ENCODE measurements around the gene FERMT2.

Gene FERMT2

DNA sequence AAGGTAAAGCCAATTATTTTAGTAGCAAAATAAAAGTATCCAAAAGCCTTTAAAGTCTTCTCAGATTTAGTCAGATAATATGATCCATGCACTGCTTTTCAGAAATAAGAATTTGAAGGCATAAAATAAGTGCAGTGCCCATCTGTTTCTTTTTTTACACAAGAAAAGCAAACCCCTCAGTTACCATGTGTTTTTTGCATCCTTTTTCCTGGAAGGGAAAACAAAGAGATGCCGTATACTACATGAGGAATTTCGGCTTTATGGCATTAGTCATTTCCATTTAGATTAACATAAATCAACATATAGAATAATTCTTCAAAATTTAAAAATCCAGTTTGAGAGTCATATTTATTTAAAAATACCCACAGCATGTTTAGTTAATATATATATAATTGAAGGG is 89.4 kb downstream of the FERMT2 start:
- DNase-seq = no peak

DNA sequence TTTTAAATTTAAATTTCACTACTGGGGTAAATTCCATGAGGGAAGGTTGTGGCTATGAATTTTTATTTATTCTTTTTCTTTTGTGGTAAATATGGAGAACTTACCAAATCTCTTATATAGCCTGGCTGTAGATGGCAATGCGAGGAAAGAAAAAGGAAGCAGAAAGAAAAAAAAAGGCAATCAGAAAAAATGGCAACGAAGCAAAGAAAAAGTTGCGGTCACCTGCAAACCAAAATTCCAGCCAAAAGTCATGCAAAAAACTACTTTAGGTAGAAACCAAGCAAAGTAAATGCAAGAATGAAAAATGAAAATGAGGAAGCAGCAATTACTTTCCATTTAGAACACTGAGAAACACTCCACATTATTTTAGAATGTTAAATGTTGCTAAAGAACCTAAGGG is 89.9 kb downstream of the FERMT2 start:
- no peak for DNase-seq

DNA sequence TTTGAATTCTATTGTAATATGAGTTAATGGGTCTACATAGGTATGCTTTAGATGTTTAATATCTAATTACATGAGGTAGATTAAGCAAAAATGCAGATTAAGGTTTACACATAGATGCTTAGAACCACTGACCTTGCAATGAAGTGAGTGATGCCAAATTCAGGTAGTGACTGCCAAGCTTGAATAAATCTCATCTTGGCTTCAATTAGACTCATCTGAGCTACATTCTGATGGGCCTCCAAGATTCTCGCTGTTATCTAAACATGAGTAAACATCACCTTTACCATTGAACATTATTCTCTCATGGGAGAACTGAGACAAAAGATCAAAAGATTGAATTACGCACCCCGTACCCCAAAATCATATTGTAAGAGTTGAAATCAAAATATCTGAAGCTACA is 90.6 kb downstream of the FERMT2 start:
- no peak for DNase-seq

DNA sequence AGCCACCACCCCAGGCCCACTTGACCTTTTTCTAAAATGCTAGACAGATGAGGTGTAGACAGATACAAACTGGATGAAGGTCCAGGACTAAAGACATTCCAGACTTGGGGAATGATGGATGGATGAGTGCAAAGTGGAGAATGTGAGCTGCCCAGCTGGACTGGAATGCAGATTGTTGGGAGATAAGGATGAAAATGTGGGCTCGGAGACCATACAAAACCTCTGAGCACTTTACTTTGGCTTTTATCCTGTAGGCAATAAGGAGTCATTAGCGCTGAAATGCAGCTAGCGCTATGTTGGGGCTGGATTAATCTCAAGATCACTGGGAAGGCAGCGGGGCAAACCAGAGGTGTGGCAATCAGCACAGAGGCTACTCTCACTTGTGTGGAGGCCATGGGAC is 94.7 kb downstream of the FERMT2 start:
- DNase-seq = no peak

DNA sequence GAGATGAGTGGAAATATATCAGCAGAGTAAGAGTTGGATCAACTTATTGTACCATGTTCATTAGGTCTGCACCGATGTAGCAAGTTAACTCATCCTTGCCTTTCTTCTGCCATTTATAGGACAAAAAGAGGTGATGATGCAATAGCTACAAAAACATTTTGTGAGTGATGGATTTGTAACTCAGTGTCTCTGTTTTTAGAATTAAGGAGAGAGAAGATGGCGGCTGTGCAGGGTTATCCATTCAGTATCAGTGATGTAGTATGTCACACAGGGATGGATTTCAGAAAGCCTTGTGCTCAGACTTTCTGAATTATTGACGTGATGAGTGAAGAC is 97.4 kb downstream of the FERMT2 start:
- no peak for DNase-seq

DNA sequence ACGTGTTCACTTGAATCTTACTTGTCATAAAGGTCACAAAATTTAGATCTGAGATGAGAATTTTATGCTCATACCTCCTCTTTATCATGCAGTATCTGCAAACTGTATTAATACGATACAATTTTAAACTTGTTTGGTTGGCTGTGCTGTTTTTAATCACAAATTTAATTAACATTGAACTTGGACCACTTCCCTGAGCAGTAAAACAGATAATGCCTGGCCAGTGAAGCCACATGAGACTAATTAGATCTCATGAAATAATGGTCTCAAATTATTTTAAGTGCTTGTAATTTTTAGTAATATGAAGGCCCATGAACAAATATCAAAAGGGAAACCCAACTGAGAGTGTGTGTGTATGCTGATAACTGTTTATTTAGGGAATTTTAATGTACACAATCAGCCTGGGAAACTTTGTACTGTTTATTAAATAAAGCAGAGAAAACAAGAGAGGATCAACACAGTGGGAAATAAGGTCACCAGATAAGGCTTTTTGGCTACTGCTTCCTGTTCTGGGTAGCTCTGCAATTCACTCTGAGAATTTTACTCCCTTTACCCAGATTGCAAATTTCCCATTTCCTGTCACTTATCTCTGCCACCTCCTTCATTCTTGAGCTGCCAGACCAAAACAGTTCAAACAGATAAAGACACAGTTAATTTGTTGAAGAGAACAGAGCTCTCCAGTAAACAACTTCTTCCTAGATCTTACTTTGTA is 97.9 kb downstream of the FERMT2 start:
- DNase-seq = no peak

DNA sequence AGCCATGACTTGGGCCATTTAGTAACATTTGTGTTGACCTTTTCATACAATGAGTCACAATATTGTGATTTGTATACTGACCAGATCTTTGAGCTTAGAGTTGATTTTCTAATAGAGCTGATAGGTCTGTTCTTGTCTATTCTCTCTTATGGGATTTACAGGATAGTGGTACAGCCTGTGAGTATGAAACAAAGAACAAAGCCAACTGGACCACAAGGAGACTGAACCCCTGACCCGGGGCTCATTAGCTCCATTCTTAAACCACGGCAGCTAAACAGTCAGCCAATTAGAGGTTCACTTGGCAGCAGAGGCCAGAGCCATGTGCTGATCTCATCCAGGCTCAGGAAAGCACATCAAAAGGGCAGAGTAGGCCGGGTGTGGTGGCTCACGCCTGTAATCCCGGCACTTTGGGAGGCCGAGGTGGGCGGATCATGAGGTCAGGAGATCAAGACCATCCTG is 100.4 kb downstream of the FERMT2 start:
- DNase-seq = no peak

DNA sequence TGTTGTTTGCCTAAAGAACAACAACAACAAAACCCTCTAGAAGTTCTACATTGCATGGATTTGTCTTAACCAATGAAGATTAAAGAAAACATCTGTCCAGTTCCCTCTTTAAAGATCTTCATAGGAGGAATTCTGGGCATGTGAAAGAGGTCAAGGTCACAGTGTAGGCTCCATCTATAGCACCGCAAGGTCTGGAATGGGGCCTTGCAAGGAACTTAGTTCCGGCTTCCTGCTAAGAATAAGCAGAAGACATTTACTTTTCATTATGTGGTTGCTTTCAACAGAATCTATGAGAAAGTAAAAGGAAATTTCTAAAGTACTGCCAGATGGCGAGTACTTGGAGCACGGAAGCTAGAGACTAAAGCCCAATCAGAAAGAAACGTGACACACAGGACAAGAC is 102.2 kb downstream of the FERMT2 start:
- DNase-seq = no peak

DNA sequence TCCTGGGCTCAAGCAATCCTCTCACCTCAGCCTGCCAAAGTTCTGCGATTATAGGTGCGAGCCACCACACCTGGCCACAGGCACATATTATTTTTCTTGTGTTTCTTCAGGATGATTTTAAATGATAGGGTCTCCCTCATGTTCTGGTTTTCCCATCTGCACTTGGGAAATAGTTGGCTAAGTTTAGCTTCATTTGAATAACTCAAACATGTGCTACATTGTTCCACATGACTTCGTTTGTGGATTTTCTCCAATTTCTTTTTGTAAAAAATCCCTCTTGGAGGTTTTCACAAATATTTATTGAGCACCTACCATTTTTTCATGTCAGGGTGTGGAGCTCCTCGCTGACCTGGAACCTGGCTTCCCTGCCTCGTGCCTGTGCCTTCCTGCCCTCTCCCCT is 104.3 kb downstream of the FERMT2 start:
- no peak for DNase-seq

DNA sequence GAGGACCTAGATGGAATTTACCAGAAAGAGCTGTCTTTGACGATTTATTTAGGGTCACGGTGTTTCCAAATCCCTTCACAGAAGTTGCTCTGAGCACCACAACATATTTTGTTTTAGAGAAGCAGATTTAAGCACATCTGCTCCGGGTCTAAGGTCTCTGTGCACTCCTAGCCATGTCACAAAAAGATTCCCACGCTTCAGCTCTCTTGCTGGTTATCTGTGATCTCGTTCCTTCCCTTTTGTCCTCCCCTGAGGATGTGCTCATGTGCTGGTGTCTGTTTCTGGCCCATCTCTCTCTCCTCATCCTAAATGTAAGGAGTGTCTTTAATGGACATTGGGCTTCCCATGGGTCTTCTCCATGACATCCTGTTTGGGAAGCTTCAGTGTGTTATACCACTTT is 105.8 kb downstream of the FERMT2 start:
- no peak for DNase-seq

DNA sequence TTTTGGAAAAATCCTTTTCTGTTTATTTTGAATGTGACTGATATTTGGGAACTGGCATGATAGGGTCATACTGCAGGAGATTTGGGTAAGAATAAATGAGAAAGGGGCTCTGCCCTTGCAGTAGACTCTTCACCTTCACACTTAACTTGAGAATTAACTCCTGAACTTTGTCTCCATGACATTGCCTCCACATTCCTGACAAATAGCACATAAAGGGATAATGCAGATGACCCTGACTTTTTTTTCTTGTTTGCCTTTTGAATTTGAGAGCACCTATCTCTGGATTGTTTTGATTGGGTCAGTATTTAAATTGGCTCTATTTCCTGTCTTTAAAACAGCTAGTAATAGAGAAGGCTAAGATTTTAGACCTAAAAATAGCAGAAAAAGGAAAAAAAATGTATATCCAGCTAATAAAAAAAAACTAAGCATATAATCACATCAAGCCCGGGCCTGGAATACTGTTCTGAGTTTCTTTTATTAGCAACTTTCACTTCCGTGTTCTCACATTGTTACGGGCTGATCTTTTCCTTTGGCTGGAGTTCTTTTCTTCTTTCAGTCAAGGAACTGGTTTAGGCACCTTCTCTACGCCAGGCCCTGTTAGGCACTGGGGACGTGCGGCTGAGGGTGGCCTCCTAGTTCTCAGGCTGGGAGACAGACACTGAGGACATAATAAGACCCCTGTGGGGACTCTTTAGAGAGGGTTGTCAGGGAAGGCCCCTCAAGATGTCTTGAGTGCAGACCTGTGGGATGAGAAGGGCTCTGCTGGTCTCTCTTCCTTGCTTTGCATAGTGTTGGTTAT is 106.4 kb downstream of the FERMT2 start:
- no peak for DNase-seq

DNA sequence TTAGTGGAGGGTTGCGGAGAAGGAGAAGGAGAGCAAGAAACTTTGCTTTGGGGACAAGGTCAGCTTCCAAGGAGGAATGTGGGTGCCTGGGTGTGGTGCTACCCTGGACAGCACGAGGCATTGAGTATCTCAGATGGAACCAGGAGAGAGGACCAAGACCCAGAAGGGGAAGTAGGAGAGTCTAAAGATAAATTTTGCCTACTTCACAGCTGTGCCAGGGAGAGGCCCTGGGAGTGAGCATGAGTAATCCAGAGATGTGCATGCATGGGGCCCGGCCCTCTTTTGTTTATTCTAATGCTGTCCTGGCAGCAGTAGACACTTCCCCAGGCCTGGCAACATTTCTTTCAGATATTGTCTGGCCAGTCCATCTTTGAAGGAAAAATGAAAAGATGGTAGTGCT is 110.0 kb downstream of the FERMT2 start:
- DNase-seq = no peak

DNA sequence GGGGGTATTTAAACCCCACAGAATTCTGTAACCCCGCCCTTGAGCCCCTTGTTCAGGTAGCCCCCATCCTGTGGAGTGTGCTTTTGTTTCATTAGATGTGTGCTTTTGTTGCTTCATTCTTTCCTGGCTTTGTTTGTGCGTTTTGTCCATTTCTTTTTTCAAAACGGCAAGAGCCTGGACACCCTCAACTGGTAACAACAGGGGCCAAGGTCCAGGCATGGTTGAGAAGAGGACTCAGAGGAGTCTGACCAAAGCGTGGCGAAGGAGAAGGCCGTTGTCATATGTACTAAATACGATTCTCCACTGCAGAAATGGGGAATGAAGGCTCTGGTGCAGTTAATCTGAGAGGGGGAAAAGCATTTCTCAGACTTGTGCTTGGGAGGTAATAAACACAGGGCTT is 113.4 kb downstream of the FERMT2 start:
- DNase-seq = no peak

DNA sequence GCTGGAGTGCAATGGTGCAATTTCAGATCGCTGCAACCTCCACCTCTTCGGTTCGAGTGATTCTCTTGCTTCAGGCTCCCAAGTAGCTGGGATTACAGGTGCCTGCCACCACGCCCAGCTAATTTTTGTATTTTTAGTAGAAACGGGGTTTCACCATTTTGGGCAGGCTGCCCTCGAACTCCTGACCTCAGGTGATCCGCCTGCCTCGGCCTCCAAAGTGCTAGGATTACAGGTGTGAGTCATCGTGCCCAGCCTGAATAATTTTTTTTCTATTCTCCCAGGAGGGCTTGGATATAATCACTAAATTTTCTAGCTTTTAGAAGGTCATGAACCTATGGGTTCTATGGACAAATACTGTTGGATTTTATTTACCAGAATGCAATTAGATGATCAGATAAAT is 114.8 kb downstream of the FERMT2 start:
- DNase-seq = no peak

DNA sequence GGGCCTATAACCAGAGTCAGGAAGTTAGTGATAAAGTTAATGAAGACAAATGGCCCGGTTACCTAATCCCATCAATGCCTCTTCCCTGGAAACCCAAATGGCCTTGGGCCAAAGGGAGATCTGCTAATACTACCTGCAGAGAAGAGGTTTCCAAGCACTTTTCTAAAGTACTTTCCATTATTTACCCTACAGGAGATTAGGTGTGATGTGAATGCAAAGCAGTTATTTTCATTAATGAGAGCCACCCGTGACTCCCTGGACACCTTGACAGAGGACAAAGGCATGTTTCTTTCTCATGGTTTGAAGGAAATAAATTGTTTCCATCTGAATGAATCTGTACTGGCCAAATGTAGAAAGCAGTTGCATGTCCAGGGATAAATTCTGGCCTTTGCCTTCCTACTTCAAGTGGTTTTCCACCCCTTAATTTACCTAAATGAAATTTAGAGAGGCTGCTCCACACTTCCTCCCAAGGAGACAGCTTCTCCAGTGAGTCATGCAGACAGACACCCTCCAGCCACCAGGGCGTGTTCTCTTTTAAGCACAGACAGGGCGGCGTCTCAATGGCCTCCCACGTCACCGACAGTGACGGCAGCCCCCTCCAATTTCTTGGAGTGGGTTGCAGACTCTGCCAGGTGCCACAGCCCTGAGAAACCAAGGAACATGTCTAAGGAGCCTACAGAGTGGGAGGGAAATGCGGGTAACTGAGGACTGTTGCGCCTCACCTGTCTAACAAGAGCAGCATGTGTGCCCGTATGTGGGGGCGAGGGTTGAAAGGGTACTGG is 115.5 kb downstream of the FERMT2 start:
- no peak for DNase-seq

DNA sequence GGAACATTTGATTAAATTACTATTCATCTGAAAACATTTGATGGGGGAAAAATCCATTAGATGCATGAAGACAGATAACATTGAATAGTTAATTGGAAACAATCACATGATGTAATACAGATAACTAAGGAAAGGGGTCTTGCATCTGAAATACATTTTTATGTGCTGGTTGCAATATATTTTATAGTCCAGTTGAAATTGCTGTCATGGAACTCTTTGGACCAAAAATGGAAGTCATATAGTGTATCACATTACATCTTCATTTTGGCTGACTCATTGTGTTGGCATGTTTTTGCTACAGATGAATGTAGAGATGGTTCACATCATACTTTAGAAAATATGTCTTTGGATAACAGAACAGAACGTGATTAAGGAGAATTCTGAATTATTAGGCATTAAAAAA is 116.4 kb downstream of the FERMT2 start:
- DNase-seq = no peak

DNA sequence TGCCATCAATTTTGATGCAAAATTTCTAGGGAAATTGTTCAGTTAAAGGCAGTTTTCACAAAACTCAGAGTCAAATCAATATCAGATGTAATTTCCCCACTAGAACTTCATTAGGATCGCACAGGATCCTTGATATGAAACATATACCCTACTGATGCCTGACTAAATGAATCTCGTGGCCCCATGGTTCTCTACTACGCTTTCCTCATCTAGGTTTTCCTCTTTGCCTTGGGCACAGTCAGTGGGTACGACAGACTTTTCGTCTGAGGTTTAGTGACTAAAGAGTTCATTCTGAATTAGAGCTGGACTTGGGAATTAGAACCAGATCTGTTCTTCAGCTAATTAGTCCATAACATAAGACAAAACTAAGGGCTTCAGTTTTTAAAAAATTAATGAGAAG is 117.0 kb downstream of the FERMT2 start:
- DNase-seq = no peak

DNA sequence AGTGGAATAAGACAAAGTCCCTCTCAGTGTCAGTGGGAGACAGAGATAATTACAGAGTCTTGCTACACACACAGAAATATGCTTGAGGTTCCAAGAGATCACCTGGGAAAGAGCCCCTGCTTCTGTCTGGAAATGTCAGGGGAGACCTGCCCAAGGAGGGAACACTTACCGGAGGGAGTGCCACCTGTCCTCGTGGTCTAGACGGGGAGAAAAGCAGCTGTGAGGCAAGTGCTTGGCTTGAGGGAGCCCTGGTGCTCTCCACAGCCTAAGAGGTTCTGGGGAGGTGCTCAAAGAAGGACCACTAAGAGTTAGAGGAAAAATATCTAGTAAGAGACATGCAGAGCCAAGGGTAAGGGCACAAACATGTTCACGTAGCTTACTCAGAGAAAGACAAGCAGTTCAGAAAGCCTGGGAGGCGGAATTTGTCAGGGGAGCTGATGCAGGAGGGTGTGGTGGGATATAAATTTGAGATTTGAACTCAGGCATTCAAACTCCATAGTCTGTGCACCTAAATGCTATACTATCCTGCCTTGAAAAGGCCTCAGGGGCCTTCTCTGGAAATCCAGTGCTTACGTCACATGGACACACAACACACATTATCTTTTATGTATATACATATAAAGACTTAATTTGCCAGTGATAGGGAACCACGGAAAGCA is 121.2 kb downstream of the FERMT2 start:
- DNase-seq = no peak

DNA sequence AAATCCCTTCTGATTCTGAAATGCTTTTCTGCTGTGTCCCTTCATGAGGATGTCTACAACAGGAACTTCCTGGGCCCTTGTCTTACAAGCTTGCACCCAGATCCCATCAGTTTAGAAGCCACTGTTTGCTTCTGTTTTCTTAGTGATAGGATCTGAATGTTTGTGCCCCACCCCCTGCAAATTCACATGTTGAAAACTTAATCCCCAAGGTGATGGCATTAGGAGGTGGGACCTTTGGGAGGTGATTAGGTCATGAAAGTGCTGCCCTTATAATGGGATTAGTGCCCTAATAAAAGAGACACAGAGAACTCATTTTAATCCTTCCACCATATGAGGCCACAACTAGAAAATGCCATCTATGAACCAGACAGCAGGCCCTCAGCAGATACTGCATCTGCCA is 123.4 kb downstream of the FERMT2 start:
- DNase-seq = no peak

DNA sequence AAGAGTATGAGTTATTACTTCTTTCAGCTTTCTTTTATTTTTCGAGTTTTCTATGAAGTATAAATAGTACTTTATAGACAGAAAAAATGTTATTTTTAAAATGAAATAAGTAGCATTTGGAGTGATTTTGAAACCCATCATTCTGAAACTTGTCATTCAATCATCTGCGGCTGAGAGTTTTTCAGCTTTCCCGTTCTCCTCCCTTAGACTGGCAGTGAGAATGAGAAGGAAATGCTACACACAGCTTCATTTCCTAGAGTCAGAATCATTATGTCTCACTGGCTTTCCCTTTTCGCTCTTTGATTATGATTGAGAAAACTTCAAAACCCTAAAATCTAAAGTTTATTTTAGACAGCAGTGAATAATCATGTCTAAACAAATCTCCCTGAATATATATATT is 125.8 kb downstream of the FERMT2 start:
- no peak for DNase-seq

DNA sequence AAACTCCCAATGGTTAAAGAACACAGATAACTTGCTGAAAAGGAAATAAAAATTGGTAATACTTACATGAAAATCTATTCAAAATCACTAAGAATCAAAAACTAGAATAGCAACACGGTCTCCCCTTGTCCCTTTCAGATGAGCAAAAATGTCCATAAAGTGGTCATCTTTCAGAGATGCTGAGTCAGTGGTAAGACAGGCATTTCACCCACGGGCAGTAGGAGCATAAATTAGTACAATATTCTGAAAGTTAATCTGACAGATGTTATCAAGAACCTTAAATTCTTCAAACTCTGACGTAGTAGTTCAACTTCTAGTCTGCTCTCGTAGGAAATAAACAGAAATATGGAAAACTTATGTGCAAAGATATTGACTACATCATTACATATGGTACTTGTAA is 126.4 kb downstream of the FERMT2 start:
- no peak for DNase-seq

DNA sequence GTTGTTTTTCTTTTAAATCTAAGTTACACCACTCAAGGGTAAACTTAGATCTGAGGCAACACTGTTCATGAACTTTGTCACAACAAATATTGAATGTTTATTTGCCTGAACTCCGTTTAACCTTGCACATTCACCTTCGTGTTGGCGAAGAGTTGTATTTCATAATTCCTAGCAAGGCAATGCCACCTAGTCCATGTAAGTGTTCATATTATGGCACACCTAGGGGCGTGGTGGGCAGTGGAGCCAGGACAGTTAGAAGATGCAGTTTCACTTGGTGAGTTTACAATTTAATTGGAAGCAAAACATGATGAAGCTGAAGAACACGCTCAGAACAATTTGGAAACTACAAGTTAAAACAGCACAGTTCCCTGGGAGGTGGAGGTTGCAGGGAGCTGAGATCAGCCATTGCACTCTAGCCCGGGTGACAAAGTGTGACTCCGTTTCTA is 129.0 kb downstream of the FERMT2 start:
- DNase-seq = no peak

DNA sequence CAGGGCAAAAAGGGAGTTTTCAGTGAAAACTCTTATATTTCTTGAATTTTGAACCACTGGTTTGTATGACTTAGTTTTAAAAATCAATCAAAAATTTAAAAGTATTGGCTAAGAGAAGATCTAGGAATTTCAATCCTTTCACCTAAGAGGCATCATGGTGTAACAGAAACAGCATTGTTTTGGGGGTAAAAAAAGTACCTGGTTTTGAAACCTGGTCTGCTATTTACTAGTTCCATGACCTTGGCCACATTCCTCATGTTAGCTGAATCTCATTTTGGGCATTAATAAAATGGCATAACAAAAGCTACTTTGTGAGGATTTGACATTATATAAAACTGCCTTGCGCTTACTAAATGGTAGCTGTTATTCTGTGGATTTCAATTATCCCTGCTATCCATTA is 142.7 kb downstream of the FERMT2 start:
- no peak for DNase-seq
